SK-N-SH (cell line): ENCODE data around the gene ENTHD1. TPM values are rescaled to one million over a fixed set of nuclear protein-coding genes. Genes with fewer than 3 reads are reported as not detected.

Experiments used
- CTCF ChIA-PET: fragments of 300-600, 350-600 bp; formaldehyde crosslinking; extraction: SDS; loops from one replicate; lab custom pipeline; 2021; lab: Yijun Ruan, JAX
- POLR2A ChIA-PET: fragments of 350-600 bp; sonication (Branson Sonifier 250); formaldehyde crosslinking; extraction: SDS; loops from one replicate; lab custom pipeline; 2020; ENCODE audit warnings: antibody characterized with exemption, inconsistent platforms; lab: Yijun Ruan, JAX
- DNase-seq: peaks from one replicate; pipeline ENCODE4 v3.0.0; 2012
- H2AFZ ChIP-seq: fragments of 200-600 bp; sonication (generic); 2 replicates; pipeline ENCODE4 v1.8.1; 2016; ENCODE audit warnings: antibody characterized with exemption, mild to moderate bottlenecking, low read depth
- H3F3A ChIP-seq: fragments of 200-600 bp; sonication (generic); replicated peaks from 2 replicates; pipeline ENCODE3; 2016; ENCODE audit warnings: antibody characterized with exemption, mild to moderate bottlenecking; ENCODE audit not compliant: insufficient read depth
- H3K27ac ChIP-seq, 2 experiments: fragments of 200-500 bp in 1 of 2; fragments of 200-600 bp in 1 of 2; sonication (Bioruptor generic) in 1 of 2; sonication (generic), shearing (Covaris generic) in 1 of 2; 2 replicates each; pipeline versions ENCODE4 v1.5.1 to v1.6.1; 2014 to 2016; ENCODE audit warnings: low read depth in 2 of 2, inconsistent platforms in 1 of 2, low read length in 1 of 2, mild to moderate bottlenecking in 1 of 2, mixed read lengths in 1 of 2
- H3K27me3 ChIP-seq: fragments of 200-600 bp; sonication (generic), shearing (Covaris generic); 2 replicates; pipeline ENCODE4 v1.6.1; 2016; ENCODE audit warnings: mixed run types; ENCODE audit not compliant: insufficient read depth
- H3K36me3 ChIP-seq, 2 experiments: fragments of 200-500 bp in 1 of 2; fragments of 200-600 bp in 1 of 2; sonication (Bioruptor generic) in 1 of 2; sonication (generic) in 1 of 2; replicated peaks in 1 of 2; 2 replicates each; pipeline versions ENCODE3 to v1.5.1; 2014 to 2016; ENCODE audit warnings: low read length in 1 of 2, mild to moderate bottlenecking in 1 of 2; ENCODE audit not compliant: insufficient read depth in 2 of 2, control insufficient read depth in 1 of 2
- H3K4me1 ChIP-seq, 2 experiments: fragments of 200-500 bp in 1 of 2; fragments of 200-600 bp in 1 of 2; sonication (Bioruptor generic) in 1 of 2; sonication (generic), shearing (Covaris generic) in 1 of 2; 2 replicates each; pipeline versions ENCODE4 v1.5.1 to v1.6.1; 2014 to 2016; ENCODE audit warnings: low read depth in 1 of 2, low read length in 1 of 2, mixed run types in 1 of 2; ENCODE audit not compliant: insufficient read depth in 2 of 2, control insufficient read depth in 1 of 2
- H3K4me2 ChIP-seq: fragments of 200-600 bp; sonication (generic), shearing (Covaris generic); 2 replicates; pipeline ENCODE4 v1.6.1; 2017; ENCODE audit warnings: mixed run types
- H3K4me3 ChIP-seq, 2 experiments: fragments of 200-500 bp in 1 of 2; fragments of 200-600 bp in 1 of 2; sonication (Bioruptor generic) in 1 of 2; sonication (generic), shearing (Covaris generic) in 1 of 2; 2 replicates each; pipeline versions ENCODE4 v1.5.1 to v1.8.1; 2014 to 2016; ENCODE audit warnings: low read depth in 2 of 2, inconsistent platforms in 1 of 2, low read length in 1 of 2, mild to moderate bottlenecking in 1 of 2, mixed read lengths in 1 of 2, moderate library complexity in 1 of 2
- H3K79me2 ChIP-seq: fragments of 200-600 bp; sonication (generic); 2 replicates; pipeline ENCODE4 v1.8.1; 2017; ENCODE audit warnings: mild to moderate bottlenecking; ENCODE audit not compliant: insufficient read depth
- H3K9ac ChIP-seq: fragments of 200-600 bp; sonication (generic); 2 replicates; pipeline ENCODE4 v1.6.1; 2017; ENCODE audit warnings: mixed run types
- H3K9me2 ChIP-seq: fragments of 200-600 bp; sonication (generic); 2 replicates; pipeline ENCODE4 v1.6.1; 2017; ENCODE audit warnings: mixed run types
- H3K9me3 ChIP-seq: fragments of 200-600 bp; sonication (generic); 2 replicates; pipeline ENCODE4 v1.6.1; 2017; ENCODE audit warnings: mixed run types, mild to moderate bottlenecking, moderate library complexity
- H4K20me1 ChIP-seq: fragments of 200-600 bp; sonication (generic); 2 replicates; pipeline ENCODE4 v1.6.1; 2017; ENCODE audit warnings: mild to moderate bottlenecking, mixed run types; ENCODE audit not compliant: insufficient read depth
- CHD2 ChIP-seq: fragments of 150-350 bp; IDR thresholded peaks from 2 replicates; pipeline ENCODE4 v1.6.1; 2018; ENCODE audit warnings: low read length; ENCODE audit not compliant: partially characterized antibody
- CTCF ChIP-seq: fragments of 200-600 bp; sonication (generic); IDR thresholded peaks from 2 replicates; pipeline ENCODE4 v1.6.1; 2017; ENCODE audit warnings: antibody characterized with exemption, mild to moderate bottlenecking, moderate library complexity
- ELF1 ChIP-seq: IDR thresholded peaks from 2 replicates; pipeline ENCODE4 v1.4.0; 2012
- FOSL2 ChIP-seq: IDR thresholded peaks from 2 replicates; pipeline ENCODE4 v1.4.0; 2012; ENCODE audit warnings: low read depth, mild to moderate bottlenecking, moderate library complexity, borderline replicate concordance
- GATA2 ChIP-seq: sonication (generic); formaldehyde crosslinking; IDR thresholded peaks from 2 replicates; pipeline ENCODE4 v1.5.0; 2020; ENCODE audit warnings: mild to moderate bottlenecking, missing genetic modification reagents
- JUND ChIP-seq: IDR thresholded peaks from 2 replicates; pipeline ENCODE4 v1.4.0; 2012
- MAX ChIP-seq: IDR thresholded peaks from 2 replicates; pipeline ENCODE4 v1.4.0; 2012; ENCODE audit warnings: low read depth
- NFIC ChIP-seq: IDR thresholded peaks from 2 replicates; pipeline ENCODE4 v1.4.0; 2012; ENCODE audit warnings: borderline replicate concordance
- PBX3 ChIP-seq: IDR thresholded peaks from 2 replicates; pipeline ENCODE4; 2012
- POLR2AphosphoS5 ChIP-seq: IDR thresholded peaks from 2 replicates; pipeline ENCODE4 v1.6.1; 2012; ENCODE audit warnings: low read depth, low read length
- RCOR1 ChIP-seq: fragments of 150-350 bp; IDR thresholded peaks from 2 replicates; pipeline ENCODE4 v1.6.1; 2017; ENCODE audit warnings: antibody characterized with exemption, low read length
- REST ChIP-seq: IDR thresholded peaks from 2 replicates; pipeline ENCODE4 v1.6.1; 2012; ENCODE audit warnings: mild to moderate bottlenecking, low read depth, low read length, moderate library complexity
- RFX5 ChIP-seq: IDR thresholded peaks from 2 replicates; pipeline ENCODE4 v1.6.1; 2012; ENCODE audit warnings: mild to moderate bottlenecking, improper control_type of control experiment, low read length
- RXRA ChIP-seq: IDR thresholded peaks from 2 replicates; pipeline ENCODE4 v1.4.0; 2012; ENCODE audit warnings: low read depth, mild to moderate bottlenecking, borderline replicate concordance
- TAF1 ChIP-seq: IDR thresholded peaks from 2 replicates; pipeline ENCODE4 v1.6.1; 2012; ENCODE audit warnings: low read depth, mild to moderate bottlenecking, low read length, moderate library complexity, borderline replicate concordance
- TEAD4 ChIP-seq: IDR thresholded peaks from 2 replicates; pipeline ENCODE4 v1.4.0; 2012; ENCODE audit warnings: mild to moderate bottlenecking, borderline replicate concordance; ENCODE audit not compliant: insufficient read depth
- USF1 ChIP-seq: IDR thresholded peaks from 2 replicates; pipeline ENCODE4 v1.4.0; 2012; ENCODE audit warnings: low read depth, borderline replicate concordance
- USF2 ChIP-seq: fragments of 150-350 bp; IDR thresholded peaks from 2 replicates; pipeline ENCODE4 v1.6.1; 2017; ENCODE audit warnings: antibody characterized with exemption, low read length, low read depth, borderline replicate concordance
- YY1 ChIP-seq: IDR thresholded peaks from 2 replicates; pipeline ENCODE4 v1.4.0; 2012; ENCODE audit warnings: low read depth, mild to moderate bottlenecking
- ZBTB33 ChIP-seq: IDR thresholded peaks from 2 replicates; pipeline ENCODE4 v1.4.0; 2012; ENCODE audit warnings: low read depth, borderline replicate concordance
- WGBS: methylation state at CpG from one replicate; pipeline ENCODE4 v1.1.6; 2017; ENCODE audit warnings: low lambda C conversion rate; 5-methylcytosine and 5-hydroxymethylcytosine counted together
- polyA plus RNA-seq, 3 experiments: library from polyadenylated mRNA; depleted of rRNA; stranded (reverse); fragments of >200 nt; gene quantifications; 2 replicates each; pipeline ENCODE4 v1.2.3, GENCODE V29; 2012

Gene ENTHD1
- polyA plus RNA-seq, 1 of the 3 experiments (the other 2 are of a cell fraction): not detected

GRCh38 chr22:39735776-39736175, 157.8 kb downstream of the ENTHD1 start:
- Histone ChIP-seq H3K4me1 (no peaks in the 10 kb centered on the region), H3K27me3 (no peaks in the 10 kb centered on the region), H3K36me3 (no peaks in the 10 kb centered on the region), H2AFZ (no peak overlapping the region), H3F3A (no peaks in the 10 kb centered on the region), H3K9ac (no peak overlapping the region), H3K4me2 (no peak overlapping the region), H3K79me2 (no peaks in the 10 kb centered on the region), H4K20me1 (no peaks in the 10 kb centered on the region), H3K9me2 (no peaks in the 10 kb centered on the region), H3K27ac (no peak overlapping the region), H3K4me3 (no peak overlapping the region), H3K9me3 (no peaks in the 10 kb centered on the region)
- CTCF ChIA-PET: no interaction called here
- POLR2A ChIA-PET: no interaction called here
- TF ChIP-seq POLR2AphosphoS5: no peak
- TF ChIP-seq CTCF: no peak
- no peak for TF ChIP-seq CHD2
- no peak for TF ChIP-seq PBX3
- TF ChIP-seq REST: no peak
- TF ChIP-seq TEAD4: no peak
- TF ChIP-seq TAF1: no peak
- no peak for TF ChIP-seq RCOR1
- no peak for TF ChIP-seq FOSL2
- no peak for TF ChIP-seq ELF1
- TF ChIP-seq NFIC: no peak
- TF ChIP-seq USF1: no peak
- no peak for TF ChIP-seq YY1
- no peak for TF ChIP-seq USF2
- no peak for TF ChIP-seq GATA2
- TF ChIP-seq ZBTB33: no peak
- TF ChIP-seq RFX5: no peak
- no peak for TF ChIP-seq RXRA
- no peak for TF ChIP-seq MAX
- no peak for TF ChIP-seq JUND
- DNase-seq: no peak
- WGBS: 52% methylated on average over 8 of the region's 10 CpGs
